Nephron (organoid): ENCODE data around the gene ATXN7L2.
A peak's percentile ranks its signal among the peaks of the same experiment; 100 is the strongest.
"Not testable (repeated sequence)": the region's sequence is repeated elsewhere in the genome, so short reads cannot be mapped to it uniquely, and the experiment has no call there.

Source experiments
- H3K27ac Mint-ChIP-seq, 3 experiments: 2 replicates each; pipeline ENCODE4 v1.8.0; 2020; ENCODE audit warnings: mixed read lengths in 3 of 3, mild to moderate bottlenecking in 2 of 3, moderate library complexity in 1 of 3
- H3K27me3 Mint-ChIP-seq: 2 replicates; pipeline ENCODE4 v1.8.0; 2021; ENCODE audit warnings: low read depth, mild to moderate bottlenecking, moderate library complexity, mixed read lengths
- H3K36me3 Mint-ChIP-seq: 2 replicates; pipeline ENCODE4 v1.8.0; 2020; ENCODE audit warnings: low read depth, mixed read lengths
- H3K4me1 Mint-ChIP-seq: 2 replicates; pipeline ENCODE4 v1.8.0; 2020; ENCODE audit warnings: mixed read lengths
- H3K4me3 Mint-ChIP-seq, 3 experiments: 2 replicates each; pipeline ENCODE4 v1.8.0; 2020; ENCODE audit warnings: mild to moderate bottlenecking in 3 of 3, mixed read lengths in 3 of 3, moderate library complexity in 2 of 3
- H3K9me3 Mint-ChIP-seq: 2 replicates; pipeline ENCODE4 v1.8.0; 2020; ENCODE audit warnings: mixed read lengths
- CTCF ChIP-seq, 3 experiments: fragments of 200-600 bp; sonication (generic); IDR thresholded peaks; one replicate each; pipeline ENCODE4 v1.5.0; 2021; ENCODE audit warnings: antibody characterized with exemption in 3 of 3; ENCODE audit not compliant: unreplicated experiment in 3 of 3

ATXN7L2 gene

GRCh38 chr1:109444346-109444745 lies 39.4 kb upstream of the ATXN7L2 start:
- no peaks in the 10 kb centered on the region for H3K4me1 Mint-ChIP-seq
- TF ChIP-seq CTCF (IDR thresholded peaks at IDR 0.05; ENCODE audit: unreplicated experiment in 3 of 3): no peak
- no peak overlapping the region for H3K4me3 Mint-ChIP-seq
- no peaks in the 10 kb centered on the region for H3K36me3 Mint-ChIP-seq
- H3K27ac Mint-ChIP-seq: no peak overlapping the region
- H3K9me3 Mint-ChIP-seq: no peaks in the 10 kb centered on the region
- H3K27me3 Mint-ChIP-seq: peaks cover 25% of the 10 kb centered on the region

- peaks cover 43% of the 10 kb centered on the region for H3K27me3 Mint-ChIP-seq
- H3K9me3 Mint-ChIP-seq, H3K4me1 Mint-ChIP-seq, H3K36me3 Mint-ChIP-seq, H3K27ac Mint-ChIP-seq, H3K4me3 Mint-ChIP-seq: not testable (repeated sequence)
Measured at GRCh38 chr1:109445949-109446695, 37.6 kb upstream of the ATXN7L2 start.

GRCh38 chr1:109447524-109447923 lies 36.2 kb upstream of the ATXN7L2 start:
- H3K36me3 Mint-ChIP-seq: no peaks in the 10 kb centered on the region
- H3K27me3 Mint-ChIP-seq: peaks cover 44% of the 10 kb centered on the region
- no peaks in the 10 kb centered on the region for H3K4me1 Mint-ChIP-seq
- H3K4me3 Mint-ChIP-seq: no peak overlapping the region
- peaks cover 7% of the 10 kb centered on the region for H3K9me3 Mint-ChIP-seq
- no peak for TF ChIP-seq CTCF (IDR thresholded peaks at IDR 0.05; ENCODE audit: unreplicated experiment in 3 of 3)
- H3K27ac Mint-ChIP-seq: no peak overlapping the region

- no peaks in the 10 kb centered on the region for H3K4me1 Mint-ChIP-seq
- peaks cover 40% of the 10 kb centered on the region for H3K27me3 Mint-ChIP-seq
- no peaks in the 10 kb centered on the region for H3K36me3 Mint-ChIP-seq
- peaks cover 31% of the 10 kb centered on the region for H3K9me3 Mint-ChIP-seq
- H3K4me3 Mint-ChIP-seq: no peak overlapping the region
- no peak overlapping the region for H3K27ac Mint-ChIP-seq
- TF ChIP-seq CTCF (IDR thresholded peaks at IDR 0.05; ENCODE audit: unreplicated experiment in 3 of 3): no peak
Measured at GRCh38 chr1:109454497-109455133, 29.1 kb upstream of the ATXN7L2 start.

- Mint-ChIP-seq H3K27me3 (peaks cover 54% of the 10 kb centered on the region), H3K4me1 (no peaks in the 10 kb centered on the region), H3K27ac (no peak overlapping the region), H3K36me3 (no peaks in the 10 kb centered on the region), H3K4me3 (no peak overlapping the region), H3K9me3 (peaks cover 26% of the 10 kb centered on the region)
- TF ChIP-seq CTCF (IDR thresholded peaks at IDR 0.05; ENCODE audit: unreplicated experiment in 3 of 3): no peak
Measured at GRCh38 chr1:109457819-109458218, 25.9 kb upstream of the ATXN7L2 start.

DNA sequence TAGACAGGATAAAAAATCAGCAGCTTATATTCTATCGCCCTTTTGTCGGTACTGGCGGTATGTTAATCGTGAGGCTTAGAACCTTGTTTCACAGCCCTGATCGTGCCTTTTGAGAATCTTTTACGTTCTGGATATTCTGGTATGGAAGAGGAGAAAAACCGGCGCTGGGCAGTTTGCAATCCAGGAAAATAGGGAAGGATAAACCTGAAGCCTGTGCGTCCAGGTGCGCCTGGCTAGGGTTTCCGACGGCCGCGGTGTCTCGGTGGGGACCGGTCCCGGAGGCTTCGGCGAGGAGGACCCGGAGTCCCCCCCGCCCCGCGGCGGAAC lies 17.6 kb upstream of the ATXN7L2 start:
- H3K9me3 Mint-ChIP-seq: no peaks in the 10 kb centered on the region
- no peaks in the 10 kb centered on the region for H3K36me3 Mint-ChIP-seq
- peaks cover 99% of the 10 kb centered on the region for H3K27me3 Mint-ChIP-seq

More for the DNA sequence above, 17.6 kb upstream of the ATXN7L2 start:
- H3K4me1 Mint-ChIP-seq: peaks cover 11% of the 10 kb centered on the region
- peak overlapping the region; percentile 81 to 87 (median 84) for H3K4me3 Mint-ChIP-seq
- no peak for TF ChIP-seq CTCF (IDR thresholded peaks at IDR 0.05; ENCODE audit: unreplicated experiment in 3 of 3)
- peak overlapping the region in 1 of 3 experiments; percentile 30 for H3K27ac Mint-ChIP-seq
